ENCODE results near the gene TEX2. TPM values are rescaled to one million over a fixed set of nuclear protein-coding genes. Genes with fewer than 3 reads are reported as not detected.

Gene TEX2
- total and polyA plus RNA-seq, 9 of the 15 experiments (the other 6 are each of a cell fraction or from before 2014, with no cell fraction given): 4.1 to 27.6 (median 19.3) TPM

GRCh38 chr17:64129765-64130558 lies 133.1 kb downstream of the TEX2 start, which contains the start of gene ERN1 (continued):
- TF ChIP-seq PURB (CRISPR knock-in tag; IDR thresholded peaks at IDR 0.05; ENCODE audit: low read depth) (no peak), TRIM28 (IDR thresholded peaks at IDR 0.05) (no peak), DLX4 (CRISPR knock-in tag; IDR thresholded peaks at IDR 0.05) (no peak), NFE2 (IDR thresholded peaks at IDR 0.05; ENCODE audit: low read depth) (no peak), TRIM25 (IDR thresholded peaks at IDR 0.05; ENCODE audit: borderline replicate concordance) (no peak), ARHGAP35 (IDR thresholded peaks at IDR 0.05; ENCODE audit: partially characterized antibody) (no peak), MITF (IDR thresholded peaks at IDR 0.05) (no peak), ZNF445 (CRISPR knock-in tag; IDR thresholded peaks at IDR 0.05; ENCODE audit: low read depth) (no peak), ZNF212 (CRISPR knock-in tag; IDR thresholded peaks at IDR 0.05) (peak; percentile 53; the same call in 1 of the 2 replicates), C11orf30 (IDR thresholded peaks at IDR 0.05; ENCODE audit: low read depth) (no peak), ZNF699 (CRISPR knock-in tag; IDR thresholded peaks at IDR 0.05; ENCODE audit: insufficient replicate concordance) (no peak), ZSCAN29 (IDR thresholded peaks at IDR 0.05) (no peak), KHSRP (IDR thresholded peaks at IDR 0.05) (no peak), SIN3A (IDR thresholded peaks at IDR 0.05; ENCODE audit: borderline replicate concordance in 2 of 2, control insufficient read depth in 1 of 2, low read depth in 2 of 2, low read length in 2 of 2) (peak; percentile 55 to 67; a peak in 3 of 4 replicates), OTX1 (CRISPR knock-in tag; IDR thresholded peaks at IDR 0.05) (no peak)
- TF ChIP-seq, protein P1, sequence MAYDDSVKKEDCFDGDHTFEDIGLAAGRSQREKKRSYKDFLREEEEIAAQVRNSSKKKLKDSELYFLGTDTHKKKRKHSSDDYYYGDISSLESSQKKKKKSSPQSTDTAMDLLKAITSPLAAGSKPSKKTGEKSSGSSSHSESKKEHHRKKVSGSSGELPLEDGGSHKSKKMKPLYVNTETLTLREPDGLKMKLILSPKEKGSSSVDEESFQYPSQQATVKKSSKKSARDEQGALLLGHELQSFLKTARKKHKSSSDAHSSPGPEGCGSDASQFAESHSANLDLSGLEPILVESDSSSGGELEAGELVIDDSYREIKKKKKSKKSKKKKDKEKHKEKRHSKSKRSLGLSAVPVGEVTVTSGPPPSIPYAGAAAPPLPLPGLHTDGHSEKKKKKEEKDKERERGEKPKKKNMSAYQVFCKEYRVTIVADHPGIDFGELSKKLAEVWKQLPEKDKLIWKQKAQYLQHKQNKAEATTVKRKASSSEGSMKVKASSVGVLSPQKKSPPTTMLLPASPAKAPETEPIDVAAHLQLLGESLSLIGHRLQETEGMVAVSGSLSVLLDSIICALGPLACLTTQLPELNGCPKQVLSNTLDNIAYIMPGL (CRISPR knock-in tag; IDR thresholded peaks at IDR 0.05): peak; percentile 39; the same call in 1 of the 2 replicates
